ENCODE measurements around the gene SEC14L5.

DNA sequence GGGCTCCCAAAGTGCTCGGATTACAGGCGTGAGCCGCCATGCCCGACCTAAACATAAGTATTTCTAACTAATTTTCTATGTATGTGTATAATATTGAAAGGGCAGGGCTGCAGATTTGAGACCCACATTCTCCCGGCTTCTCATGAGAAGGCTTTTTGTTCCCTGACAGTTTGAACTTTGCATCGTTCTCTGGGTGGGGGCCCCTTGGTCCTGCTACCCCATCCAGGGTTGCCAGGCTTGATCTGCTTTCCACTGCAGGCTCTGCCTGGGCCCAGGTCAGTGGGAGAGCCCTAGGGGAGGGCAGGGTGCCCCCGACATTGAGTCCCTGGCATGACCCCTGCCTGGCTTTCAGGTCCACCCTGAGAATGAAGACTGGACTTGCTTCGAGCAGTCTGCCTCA, 32.3 kb downstream of the SEC14L5 start:
- TF ChIP-seq, protein P1, sequence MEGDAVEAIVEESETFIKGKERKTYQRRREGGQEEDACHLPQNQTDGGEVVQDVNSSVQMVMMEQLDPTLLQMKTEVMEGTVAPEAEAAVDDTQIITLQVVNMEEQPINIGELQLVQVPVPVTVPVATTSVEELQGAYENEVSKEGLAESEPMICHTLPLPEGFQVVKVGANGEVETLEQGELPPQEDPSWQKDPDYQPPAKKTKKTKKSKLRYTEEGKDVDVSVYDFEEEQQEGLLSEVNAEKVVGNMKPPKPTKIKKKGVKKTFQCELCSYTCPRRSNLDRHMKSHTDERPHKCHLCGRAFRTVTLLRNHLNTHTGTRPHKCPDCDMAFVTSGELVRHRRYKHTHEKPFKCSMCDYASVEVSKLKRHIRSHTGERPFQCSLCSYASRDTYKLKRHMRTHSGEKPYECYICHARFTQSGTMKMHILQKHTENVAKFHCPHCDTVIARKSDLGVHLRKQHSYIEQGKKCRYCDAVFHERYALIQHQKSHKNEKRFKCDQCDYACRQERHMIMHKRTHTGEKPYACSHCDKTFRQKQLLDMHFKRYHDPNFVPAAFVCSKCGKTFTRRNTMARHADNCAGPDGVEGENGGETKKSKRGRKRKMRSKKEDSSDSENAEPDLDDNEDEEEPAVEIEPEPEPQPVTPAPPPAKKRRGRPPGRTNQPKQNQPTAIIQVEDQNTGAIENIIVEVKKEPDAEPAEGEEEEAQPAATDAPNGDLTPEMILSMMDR (conservative IDR thresholded peaks at IDR 0.05): no peak
- TF ChIP-seq ZFX (IDR thresholded peaks at IDR 0.05): no peak
